Smooth muscle cell (in vitro differentiated cells): ENCODE data around the gene SMPX. TPM values are rescaled to one million over a fixed set of nuclear protein-coding genes. Genes with fewer than 3 reads are reported as not detected.

Experiments used
- DNase-seq: peaks from one replicate; lab custom pipeline; 2025; ENCODE audit not compliant: unreplicated experiment; lab: John Stamatoyannopoulos, UW
- H2AFZ ChIP-seq: fragments of 200-600 bp; sonication (generic); 2 replicates; pipeline ENCODE4 v1.6.0; 2016; ENCODE audit warnings: antibody characterized with exemption, low read depth, mild to moderate bottlenecking
- H3F3A ChIP-seq: fragments of 200-600 bp; sonication (generic); 2 replicates; pipeline ENCODE4 v1.6.0; 2017; ENCODE audit warnings: antibody characterized with exemption, low read depth
- H3K27ac ChIP-seq: fragments of 200-600 bp; sonication (generic); 2 replicates; pipeline ENCODE4 v1.5.1; 2016; ENCODE audit warnings: low read depth, mild to moderate bottlenecking
- H3K27me3 ChIP-seq: fragments of 200-600 bp; sonication (generic); 2 replicates; pipeline ENCODE4 v1.6.1; 2016; ENCODE audit warnings: low read depth, mild to moderate bottlenecking
- H3K36me3 ChIP-seq: fragments of 200-600 bp; sonication (generic); 2 replicates; pipeline ENCODE4 v1.5.1; 2016; ENCODE audit warnings: low read depth
- H3K4me1 ChIP-seq: fragments of 200-600 bp; sonication (generic); 2 replicates; pipeline ENCODE4 v1.5.1; 2016; ENCODE audit warnings: low read depth
- H3K4me2 ChIP-seq: fragments of 200-600 bp; sonication (generic); 2 replicates; pipeline ENCODE4 v1.6.0; 2016; ENCODE audit warnings: mild to moderate bottlenecking
- H3K4me3 ChIP-seq: fragments of 200-600 bp; sonication (generic); 2 replicates; pipeline ENCODE4 v1.5.1; 2016; ENCODE audit warnings: mild to moderate bottlenecking
- H3K79me2 ChIP-seq: fragments of 200-600 bp; sonication (generic); 2 replicates; pipeline ENCODE4 v1.6.0; 2016; ENCODE audit warnings: low read depth, mild to moderate bottlenecking
- H3K9ac ChIP-seq: fragments of 200-600 bp; sonication (generic); 2 replicates; pipeline ENCODE4 v1.6.0; 2016; ENCODE audit warnings: low read depth
- H3K9me3 ChIP-seq: fragments of 200-600 bp; sonication (generic); replicated peaks from 2 replicates; pipeline ENCODE4 v1.5.1; 2016; ENCODE audit warnings: low read depth
- H4K20me1 ChIP-seq: fragments of 200-600 bp; sonication (generic); 2 replicates; pipeline ENCODE4 v1.6.0; 2016; ENCODE audit warnings: low read depth
- WGBS: methylation state at CpG from one replicate; pipeline ENCODE4 v1.1.7; 2016; ENCODE audit warnings: low lambda C conversion rate; 5-methylcytosine and 5-hydroxymethylcytosine counted together
- polyA plus RNA-seq: library from polyadenylated mRNA; unstranded; fragments of >200 nt; fragmentation: Nextera tagmentation; extraction: Ambion mirVana; gene quantifications from 2 replicates; pipeline ENCODE4 v1.2.1, GENCODE V29; 2016
- total RNA-seq: library from RNA; depleted of rRNA; stranded (reverse); fragments of >200 nt; gene quantifications from 2 replicates; pipeline ENCODE4 v1.2.3, GENCODE V29; 2014
- TF ChIP-seq, protein P1 (sequence below): fragments of 200-600 bp; sonication (generic); IDR thresholded peaks from 2 replicates; pipeline ENCODE4 v1.5.1; 2017; ENCODE audit warnings: borderline replicate concordance, mild to moderate bottlenecking, antibody characterized with exemption; ENCODE audit not compliant: insufficient read depth, poor library complexity, severe bottlenecking

SMPX gene
- total and polyA plus RNA-seq, 2 experiments from 2014 or later, result 0.37 TPM; not detected in 1

DNA sequence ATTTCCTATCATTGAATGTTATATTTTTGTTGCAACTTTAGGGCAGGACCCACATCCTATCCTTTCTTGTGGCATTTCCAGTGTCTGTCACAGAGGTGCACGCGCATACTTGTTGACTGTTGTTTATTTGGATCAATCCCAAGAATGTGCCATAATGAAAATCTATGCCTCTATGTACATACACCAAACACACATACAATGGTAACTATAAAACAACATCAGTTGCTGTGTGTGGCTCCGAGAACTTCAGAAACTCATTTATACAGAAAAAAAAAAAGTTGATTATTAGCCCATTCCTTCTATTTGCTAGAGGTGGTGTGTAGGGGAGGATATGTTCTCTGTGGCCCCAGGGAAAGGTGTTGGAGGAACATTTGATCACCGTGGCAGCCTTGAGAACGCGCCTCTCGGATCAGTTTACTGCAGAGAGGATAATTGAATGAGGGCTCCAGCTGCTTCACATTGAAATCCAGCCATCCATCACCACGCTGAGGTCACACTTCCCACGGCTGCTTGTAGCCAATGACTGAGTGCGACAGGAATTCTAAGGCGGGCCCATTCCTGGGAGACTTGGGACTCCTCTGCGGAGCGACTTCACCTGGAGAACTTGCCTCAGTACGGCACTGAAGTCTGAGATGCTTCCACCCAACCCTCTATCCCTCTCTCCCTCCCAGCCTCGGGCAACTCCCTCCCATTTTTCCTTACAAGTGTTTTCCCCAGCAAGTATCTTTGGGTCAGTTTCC is 19.5 kb downstream of the SMPX start:
- Histone ChIP-seq H3K9ac (no peak overlapping the region), H3K4me2 (peak overlapping the region; percentile 38), H3K27ac (peak overlapping the region; percentile 50), H3K4me3 (no peak overlapping the region), H3K36me3 (no peaks in the 10 kb centered on the region), H3K4me1 (peaks cover 10% of the 10 kb centered on the region), H3F3A (no peaks in the 10 kb centered on the region), H4K20me1 (no peaks in the 10 kb centered on the region), H3K27me3 (no peaks in the 10 kb centered on the region), H3K79me2 (no peaks in the 10 kb centered on the region), H2AFZ (peak overlapping the region; percentile 22), H3K9me3 (no peaks in the 10 kb centered on the region)
- WGBS, result 62% methylated on average over 15 of the region's 15 CpGs
- DNase-seq, result no peak
- TF ChIP-seq, protein P1, sequence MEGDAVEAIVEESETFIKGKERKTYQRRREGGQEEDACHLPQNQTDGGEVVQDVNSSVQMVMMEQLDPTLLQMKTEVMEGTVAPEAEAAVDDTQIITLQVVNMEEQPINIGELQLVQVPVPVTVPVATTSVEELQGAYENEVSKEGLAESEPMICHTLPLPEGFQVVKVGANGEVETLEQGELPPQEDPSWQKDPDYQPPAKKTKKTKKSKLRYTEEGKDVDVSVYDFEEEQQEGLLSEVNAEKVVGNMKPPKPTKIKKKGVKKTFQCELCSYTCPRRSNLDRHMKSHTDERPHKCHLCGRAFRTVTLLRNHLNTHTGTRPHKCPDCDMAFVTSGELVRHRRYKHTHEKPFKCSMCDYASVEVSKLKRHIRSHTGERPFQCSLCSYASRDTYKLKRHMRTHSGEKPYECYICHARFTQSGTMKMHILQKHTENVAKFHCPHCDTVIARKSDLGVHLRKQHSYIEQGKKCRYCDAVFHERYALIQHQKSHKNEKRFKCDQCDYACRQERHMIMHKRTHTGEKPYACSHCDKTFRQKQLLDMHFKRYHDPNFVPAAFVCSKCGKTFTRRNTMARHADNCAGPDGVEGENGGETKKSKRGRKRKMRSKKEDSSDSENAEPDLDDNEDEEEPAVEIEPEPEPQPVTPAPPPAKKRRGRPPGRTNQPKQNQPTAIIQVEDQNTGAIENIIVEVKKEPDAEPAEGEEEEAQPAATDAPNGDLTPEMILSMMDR, result no peak

DNA sequence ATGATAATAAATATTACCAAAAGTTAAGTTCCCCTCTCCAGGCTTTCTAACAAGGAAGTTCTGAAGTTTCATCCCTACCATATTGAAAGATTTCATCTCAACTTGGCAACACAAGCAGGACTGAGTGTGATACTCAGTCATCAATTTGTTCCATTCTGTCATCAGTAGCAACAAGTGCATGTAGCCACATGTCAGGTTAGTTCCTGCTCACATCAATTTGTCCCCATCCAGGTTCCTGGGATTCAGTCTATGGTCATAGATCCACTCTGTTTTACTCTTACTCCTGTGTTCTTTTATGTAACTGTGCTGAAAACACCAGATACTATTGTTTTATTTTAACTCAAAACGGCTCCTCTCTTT is 22.2 kb downstream of the SMPX start:
- 76% methylated on average over 1 of the region's 1 CpG for WGBS
- peak overlapping the region; percentile 78 for H3K27ac ChIP-seq
- DNase-seq, result no peak

DNA sequence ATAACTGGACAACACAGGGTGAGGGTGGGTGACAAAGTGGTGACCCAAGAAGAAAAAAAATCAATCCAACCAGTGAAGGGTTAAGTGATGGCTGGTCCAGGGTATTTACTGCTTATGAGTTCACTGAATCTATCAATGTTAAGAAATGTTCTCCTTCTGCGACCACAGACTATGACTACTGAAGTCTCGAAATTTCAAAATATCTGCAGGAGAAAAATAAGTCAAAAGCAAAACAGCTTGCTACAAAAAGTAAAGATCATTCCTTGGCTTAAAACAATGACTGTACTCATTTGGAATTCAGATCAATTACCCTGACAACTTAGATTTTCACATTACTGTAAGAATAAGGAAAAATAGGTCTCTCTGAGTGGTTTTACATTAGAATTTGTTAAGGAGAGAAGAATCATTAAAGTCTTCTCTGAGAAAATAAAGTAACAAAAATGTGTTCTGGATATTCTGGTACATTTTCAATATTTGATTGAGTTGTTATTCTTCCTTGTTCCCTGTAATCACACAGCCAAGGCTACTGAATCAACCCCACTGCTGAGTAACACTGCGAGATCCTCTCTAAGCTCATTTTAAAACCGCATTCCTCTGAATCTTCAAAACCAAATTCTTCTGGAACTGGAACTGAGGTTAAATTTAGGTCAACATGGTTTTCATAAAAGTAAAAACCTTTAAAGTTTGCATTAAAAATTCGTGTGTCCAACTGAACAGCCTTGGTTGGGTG is 22.7 kb downstream of the SMPX start:
- no peaks in the 10 kb centered on the region for H3K36me3 ChIP-seq
- WGBS, result 33% methylated on average over 5 of the region's 5 CpGs
- no peak overlapping the region for H3K4me2 ChIP-seq
- no peaks in the 10 kb centered on the region for H3K27me3 ChIP-seq
- H4K20me1 ChIP-seq, result no peaks in the 10 kb centered on the region
- H3F3A ChIP-seq, result no peaks in the 10 kb centered on the region
- H3K9me3 ChIP-seq, result no peaks in the 10 kb centered on the region
- H3K27ac ChIP-seq, result peak overlapping the region; percentile 78
- no peak overlapping the region for H3K9ac ChIP-seq
- peaks cover 6% of the 10 kb centered on the region for H3K4me1 ChIP-seq
- no peak overlapping the region for H3K4me3 ChIP-seq
- TF ChIP-seq, protein P1, result no peak
- H3K79me2 ChIP-seq, result no peaks in the 10 kb centered on the region
- DNase-seq, result no peak
- no peak overlapping the region for H2AFZ ChIP-seq

More for the DNA sequence above, 22.2 kb downstream of the SMPX start:
- TF ChIP-seq, protein P1, result no peak
- H2AFZ ChIP-seq, result no peak overlapping the region
- no peaks in the 10 kb centered on the region for H3K9me3 ChIP-seq
- no peaks in the 10 kb centered on the region for H3K79me2 ChIP-seq
- no peaks in the 10 kb centered on the region for H4K20me1 ChIP-seq
- no peak overlapping the region for H3K9ac ChIP-seq
- no peaks in the 10 kb centered on the region for H3K36me3 ChIP-seq
- no peaks in the 10 kb centered on the region for H3K27me3 ChIP-seq
- H3K4me2 ChIP-seq, result no peak overlapping the region
- peaks cover 10% of the 10 kb centered on the region for H3K4me1 ChIP-seq
- no peak overlapping the region for H3K4me3 ChIP-seq
- no peaks in the 10 kb centered on the region for H3F3A ChIP-seq
